Gastroesophageal sphincter (tissue), 4 donors: ENCODE data around the gene HECW1. TPM values are rescaled to one million over a fixed set of nuclear protein-coding genes. Genes with fewer than 3 reads are reported as not detected.

ENCODE experiments used
- ATAC-seq: fragments of 150-250 bp; one replicate; pipeline ENCODE4 v1.9.1; 2016; ENCODE audit warnings: mild to moderate bottlenecking, moderate library complexity
- H3K27ac ChIP-seq, 4 donors: fragments of 200-600 bp; sonication (generic) in 3 of 4; 1 replicate in 3 of 4; 2 replicates in 1 of 4; pipeline ENCODE4 v1.5.1; 2016 to 2019
- H3K27me3 ChIP-seq: fragments of 200-600 bp; sonication (generic); one replicate; pipeline ENCODE4 v1.5.1; 2019
- H3K36me3 ChIP-seq, 2 donors: fragments of 200-600 bp; sonication (generic); one replicate each; pipeline ENCODE4 v1.5.1; 2019; ENCODE audit warnings: control low read depth in 1 of 2
- H3K4me1 ChIP-seq, 3 donors: fragments of 200-600 bp; sonication (generic); 1 replicate in 2 of 3; 2 replicates in 1 of 3; pipeline ENCODE4 v1.5.1; 2016 to 2019; ENCODE audit warnings: control low read depth in 2 of 3
- H3K4me3 ChIP-seq, 2 donors: fragments of 200-600 bp; sonication (generic); one replicate each; pipeline ENCODE4 v1.5.1; 2019; ENCODE audit warnings: mild to moderate bottlenecking in 1 of 2, moderate library complexity in 1 of 2
- H3K9me3 ChIP-seq, 3 donors: fragments of 200-600 bp; sonication (generic); one replicate each; pipeline ENCODE4 v1.5.1; 2017 to 2019; ENCODE audit warnings: control low read depth in 2 of 3
- CTCF ChIP-seq, 4 experiments: fragments of 200-600 bp in 2 of 4; fragments of 450-650 bp in 2 of 4; sonication (generic) in 1 of 4; IDR thresholded peaks; one replicate each; pipeline ENCODE4 v1.5.1; 2017 to 2019; ENCODE audit warnings: antibody characterized with exemption in 4 of 4, mild to moderate bottlenecking in 2 of 4, moderate library complexity in 2 of 4
- EP300 ChIP-seq: sonication (generic); formaldehyde crosslinking; IDR thresholded peaks from one replicate; pipeline ENCODE4 v1.6.1; 2017; ENCODE audit warnings: antibody characterized with exemption, mild to moderate bottlenecking
- POLR2A ChIP-seq, 2 donors: fragments of 450-650 bp; IDR thresholded peaks; one replicate each; pipeline ENCODE4 v1.6.1; 2017; ENCODE audit warnings: antibody characterized with exemption in 2 of 2, mild to moderate bottlenecking in 2 of 2, moderate library complexity in 1 of 2
- POLR2AphosphoS5 ChIP-seq: sonication (generic); formaldehyde crosslinking; IDR thresholded peaks from one replicate; pipeline ENCODE4 v1.6.1; 2017; ENCODE audit warnings: antibody characterized with exemption
- WGBS, 2 donors: methylation state at CpG; one replicate each; pipeline ENCODE4 v1.1.5; 2018; ENCODE audit warnings: low coverage in 1 of 2; 5-methylcytosine and 5-hydroxymethylcytosine counted together
- total RNA-seq, 4 donors: library from RNA; depleted of rRNA; stranded (reverse); fragments of >200 nt; gene quantifications; one replicate each; pipeline ENCODE4 v1.1.0, GENCODE V29; 2016

HECW1 gene
- total RNA-seq, 4 donors from 2014 or later, result 0.04 to 0.31 (median 0.13) TPM; not detected in 1

GRCh38 chr7:43142703-43143102 lies 30.3 kb downstream of the HECW1 start:
- no peak overlapping the region for H3K27ac ChIP-seq
- ATAC-seq, result no peak
- no peak overlapping the region for H3K4me3 ChIP-seq
- TF ChIP-seq CTCF (IDR thresholded peaks at IDR 0.05), result no peak
- TF ChIP-seq POLR2AphosphoS5, result no peak
- no peak for TF ChIP-seq POLR2A (IDR thresholded peaks at IDR 0.05)
- TF ChIP-seq EP300, result no peak
- no peaks in the 10 kb centered on the region for H3K4me1 ChIP-seq
- H3K36me3 ChIP-seq, result no peaks in the 10 kb centered on the region
- H3K9me3 ChIP-seq, result no peaks in the 10 kb centered on the region
- H3K27me3 ChIP-seq, result peaks cover 32% of the 10 kb centered on the region
- WGBS, 2 donors, result no CpG with 5 or more reads among the region's 5 CpGs

- peaks cover 32% of the 10 kb centered on the region for H3K27me3 ChIP-seq
- WGBS, 2 donors, result 90 to 91% methylated on average over 4 to 5 of the region's 5 CpGs
- ATAC-seq, result no peak
These were observed 31.6 kb downstream of the HECW1 start for GRCh38 chr7:43143918-43144589.

GRCh38 chr7:43148161-43148731 lies 35.8 kb downstream of the HECW1 start:
- Histone ChIP-seq H3K27me3 (peaks cover 18% of the 10 kb centered on the region), H3K36me3 (no peaks in the 10 kb centered on the region), H3K4me3 (no peak overlapping the region), H3K27ac (no peak overlapping the region), H3K4me1 (no peaks in the 10 kb centered on the region), H3K9me3 (no peaks in the 10 kb centered on the region)
- TF ChIP-seq CTCF (IDR thresholded peaks at IDR 0.05) (no peak), POLR2AphosphoS5 (no peak), EP300 (no peak), POLR2A (IDR thresholded peaks at IDR 0.05) (no peak)
- ATAC-seq, result no peak

More at GRCh38 chr7:43143918-43144589, 31.6 kb downstream of the HECW1 start:
- Histone ChIP-seq H3K36me3 (no peaks in the 10 kb centered on the region), H3K4me1 (no peaks in the 10 kb centered on the region), H3K4me3 (no peak overlapping the region), H3K9me3 (no peaks in the 10 kb centered on the region), H3K27ac (no peak overlapping the region)
- TF ChIP-seq POLR2A (IDR thresholded peaks at IDR 0.05), result no peak
- no peak for TF ChIP-seq EP300
- no peak for TF ChIP-seq POLR2AphosphoS5
- no peak for TF ChIP-seq CTCF (IDR thresholded peaks at IDR 0.05)

GRCh38 chr7:43151076-43151475 lies 38.6 kb downstream of the HECW1 start:
- H3K27me3 ChIP-seq, result peaks cover 2% of the 10 kb centered on the region
- no peak for ATAC-seq
- TF ChIP-seq POLR2A (IDR thresholded peaks at IDR 0.05) (no peak), EP300 (no peak), CTCF (IDR thresholded peaks at IDR 0.05) (no peak)
- H3K4me3 ChIP-seq, result no peak overlapping the region
- no peaks in the 10 kb centered on the region for H3K9me3 ChIP-seq
- 60 to 63% methylated on average over 1 of the region's 1 CpG for WGBS, 2 donors
- H3K4me1 ChIP-seq, result no peaks in the 10 kb centered on the region
- H3K36me3 ChIP-seq, result no peaks in the 10 kb centered on the region
- no peak overlapping the region for H3K27ac ChIP-seq

GRCh38 chr7:43152696-43153095 lies 40.2 kb downstream of the HECW1 start:
- Histone ChIP-seq H3K4me1 (no peaks in the 10 kb centered on the region), H3K9me3 (no peaks in the 10 kb centered on the region), H3K36me3 (no peaks in the 10 kb centered on the region), H3K27ac (no peak overlapping the region), H3K4me3 (no peak overlapping the region), H3K27me3 (no peaks in the 10 kb centered on the region)
- WGBS, 2 donors, result 62 to 71% methylated on average over 3 to 6 of the region's 6 CpGs
- TF ChIP-seq CTCF (IDR thresholded peaks at IDR 0.05), result no peak
- TF ChIP-seq POLR2A (IDR thresholded peaks at IDR 0.05), result no peak
- TF ChIP-seq EP300, result no peak
- no peak for TF ChIP-seq POLR2AphosphoS5
- ATAC-seq, result no peak
